Transverse colon (tissue), 4 donors: ENCODE data around the gene ATMIN.

Source experiments
- CTCF ChIP-seq, 5 experiments: fragments of 200-600 bp in 3 of 5; fragments of 450-650 bp in 2 of 5; sonication (generic) in 3 of 5; IDR thresholded peaks; 1 replicate in 2 of 5; 2 replicates in 3 of 5; pipeline ENCODE4 v1.5.1; 2016 to 2017; ENCODE audit warnings: antibody characterized with exemption in 5 of 5, inconsistent platforms in 3 of 5, mild to moderate bottlenecking in 2 of 5, moderate library complexity in 1 of 5
- POLR2A ChIP-seq: fragments of 450-650 bp; IDR thresholded peaks from one replicate; pipeline ENCODE4 v1.6.1; 2016; ENCODE audit warnings: antibody characterized with exemption, mild to moderate bottlenecking, moderate library complexity
- POLR2AphosphoS5 ChIP-seq, 3 donors: sonication (generic); formaldehyde crosslinking; IDR thresholded peaks; one replicate each; pipeline ENCODE4 v1.6.1; 2016; ENCODE audit warnings: antibody characterized with exemption in 3 of 3

GRCh38 chr16:81040131-81040530, 4.5 kb downstream of the ATMIN start:
- TF ChIP-seq CTCF (IDR thresholded peaks at IDR 0.05): no peak
- no peak for TF ChIP-seq POLR2A
- no peak for TF ChIP-seq POLR2AphosphoS5 (IDR thresholded peaks at IDR 0.05)
